Fibroblast of pulmonary artery (primary cell): ENCODE measurements around the gene HEATR5A.
"Not testable (repeated sequence)": the region's sequence is repeated elsewhere in the genome, so short reads cannot be mapped to it uniquely, and the experiment has no call there.

Experiments
- DNase-seq: peaks from one replicate; pipeline ENCODE4 v3.0.0-alpha.2; 2010; ENCODE audit warnings: low read depth
- H3K4me3 ChIP-seq: replicated peaks from 2 replicates; pipeline ENCODE4 v1.5.1; 2011; ENCODE audit warnings: low read depth, mild to moderate bottlenecking, control low read depth, low read length, moderate library complexity
- CTCF ChIP-seq: IDR thresholded peaks from 2 replicates; pipeline ENCODE4 v1.5.1; 2011; ENCODE audit warnings: mild to moderate bottlenecking, control low read depth, low read length, inconsistent platforms; ENCODE audit errors: missing control alignments

Gene HEATR5A

GRCh38 chr14:31346097-31346496 is 74.3 kb downstream of the HEATR5A start:
- DNase-seq: no peak
- no peak for TF ChIP-seq CTCF
- no peak overlapping the region for H3K4me3 ChIP-seq

GRCh38 chr14:31341280-31341679 is 79.1 kb downstream of the HEATR5A start:
- no peak for DNase-seq
- no peak for TF ChIP-seq CTCF

GRCh38 chr14:31340297-31341063 is 79.9 kb downstream of the HEATR5A start:
- DNase-seq: no peak
- no peak overlapping the region for H3K4me3 ChIP-seq
- TF ChIP-seq CTCF: no peak

More at GRCh38 chr14:31341280-31341679, 79.1 kb downstream of the HEATR5A start:
- no peak overlapping the region for H3K4me3 ChIP-seq

- H3K4me3 ChIP-seq: no peak overlapping the region
- no peak for TF ChIP-seq CTCF
- DNase-seq: no peak
These were observed 80.6 kb downstream of the HEATR5A start for GRCh38 chr14:31339743-31340142.

GRCh38 chr14:31337331-31337730 is 83.0 kb downstream of the HEATR5A start:
- no peak overlapping the region for H3K4me3 ChIP-seq
- DNase-seq: no peak
- no peak for TF ChIP-seq CTCF

- DNase-seq: peak; percentile 77
- TF ChIP-seq CTCF: no peak
- no peak overlapping the region for H3K4me3 ChIP-seq
These were observed 83.7 kb downstream of the HEATR5A start for GRCh38 chr14:31336646-31337045.

- not testable (repeated sequence) for DNase-seq, H3K4me3 ChIP-seq
These were observed 89.0 kb downstream of the HEATR5A start for GRCh38 chr14:31331395-31331794.

- not testable (repeated sequence) for H3K4me3 ChIP-seq, DNase-seq
These were observed 90.4 kb downstream of the HEATR5A start for GRCh38 chr14:31329876-31330521.
